ENCODE data around the gene PLA2G2F.

DNA sequence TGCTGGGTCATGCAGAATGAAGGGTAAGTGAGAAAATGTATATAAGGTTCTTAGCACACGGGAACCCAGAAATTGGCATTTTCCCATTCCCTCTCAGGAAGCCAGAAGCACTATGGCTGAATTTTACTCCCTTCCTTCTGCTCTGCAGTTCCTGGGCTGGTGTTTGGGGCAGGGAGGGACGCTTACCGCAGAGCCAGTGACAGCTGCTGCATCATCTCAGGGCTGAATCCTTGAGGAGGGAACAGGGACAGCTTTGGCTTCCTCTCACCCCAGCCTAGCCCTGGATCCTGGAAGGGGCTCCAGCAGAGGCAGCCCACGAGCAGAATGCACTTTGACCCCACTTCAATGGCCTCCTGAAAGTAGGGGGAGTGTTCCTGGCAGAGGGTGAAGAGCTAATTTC, 31.8 kb upstream of the PLA2G2F start:
- TF ChIP-seq, protein P1, sequence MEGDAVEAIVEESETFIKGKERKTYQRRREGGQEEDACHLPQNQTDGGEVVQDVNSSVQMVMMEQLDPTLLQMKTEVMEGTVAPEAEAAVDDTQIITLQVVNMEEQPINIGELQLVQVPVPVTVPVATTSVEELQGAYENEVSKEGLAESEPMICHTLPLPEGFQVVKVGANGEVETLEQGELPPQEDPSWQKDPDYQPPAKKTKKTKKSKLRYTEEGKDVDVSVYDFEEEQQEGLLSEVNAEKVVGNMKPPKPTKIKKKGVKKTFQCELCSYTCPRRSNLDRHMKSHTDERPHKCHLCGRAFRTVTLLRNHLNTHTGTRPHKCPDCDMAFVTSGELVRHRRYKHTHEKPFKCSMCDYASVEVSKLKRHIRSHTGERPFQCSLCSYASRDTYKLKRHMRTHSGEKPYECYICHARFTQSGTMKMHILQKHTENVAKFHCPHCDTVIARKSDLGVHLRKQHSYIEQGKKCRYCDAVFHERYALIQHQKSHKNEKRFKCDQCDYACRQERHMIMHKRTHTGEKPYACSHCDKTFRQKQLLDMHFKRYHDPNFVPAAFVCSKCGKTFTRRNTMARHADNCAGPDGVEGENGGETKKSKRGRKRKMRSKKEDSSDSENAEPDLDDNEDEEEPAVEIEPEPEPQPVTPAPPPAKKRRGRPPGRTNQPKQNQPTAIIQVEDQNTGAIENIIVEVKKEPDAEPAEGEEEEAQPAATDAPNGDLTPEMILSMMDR (IDR thresholded peaks at IDR 0.05), result no peak
- no peak for TF ChIP-seq POLR2A (IDR thresholded peaks at IDR 0.05)

All from testis (tissue), 2 donors.